ENCODE measurements around the gene SLC22A9.

SLC22A9 gene

GRCh38 chr11:63362196-63362793, 7.3 kb upstream of the SLC22A9 start:
- TF ChIP-seq CTCF (IDR thresholded peaks at IDR 0.05; ENCODE audit: low read depth, low read length), result no peak
- H3K9me3 ChIP-seq (ENCODE audit: severe bottlenecking), result no peaks in the 10 kb centered on the region
- DNase-seq, result no peak
- no peaks in the 10 kb centered on the region for H3K27me3 ChIP-seq (ENCODE audit: insufficient read depth, low read depth, severe bottlenecking)
- H3K36me3 ChIP-seq, result no peaks in the 10 kb centered on the region
- no peak overlapping the region for H3K4me3 ChIP-seq (ENCODE audit: low read depth, low read length)
- H3K27ac ChIP-seq, result no peak overlapping the region

- H3K27ac ChIP-seq, result no peak overlapping the region
Measured at GRCh38 chr11:63369971-63370588, 495 bp downstream of the SLC22A9 start.

GRCh38 chr11:63371396-63371795, 1.8 kb downstream of the SLC22A9 start:
- Histone ChIP-seq H3K27me3 (ENCODE audit: insufficient read depth, low read depth, severe bottlenecking) (peaks cover 34% of the 10 kb centered on the region), H3K36me3 (no peaks in the 10 kb centered on the region), H3K4me3 (ENCODE audit: low read depth, low read length) (no peak overlapping the region), H3K9me3 (ENCODE audit: severe bottlenecking) (peaks cover 2% of the 10 kb centered on the region), H3K27ac (no peak overlapping the region)
- no peak for TF ChIP-seq CTCF (IDR thresholded peaks at IDR 0.05; ENCODE audit: low read depth, low read length)
- no peak for DNase-seq

More at GRCh38 chr11:63369971-63370588, 495 bp downstream of the SLC22A9 start:
- H3K27me3 ChIP-seq (ENCODE audit: insufficient read depth, low read depth, severe bottlenecking), result peaks cover 30% of the 10 kb centered on the region
- no peak for TF ChIP-seq CTCF (IDR thresholded peaks at IDR 0.05; ENCODE audit: low read depth, low read length)
- DNase-seq, result no peak
- H3K9me3 ChIP-seq (ENCODE audit: severe bottlenecking), result peaks cover 2% of the 10 kb centered on the region
- H3K36me3 ChIP-seq, result no peaks in the 10 kb centered on the region
- no peak overlapping the region for H3K4me3 ChIP-seq (ENCODE audit: low read depth, low read length)

GRCh38 chr11:63375434-63375833, 5.8 kb downstream of the SLC22A9 start:
- TF ChIP-seq CTCF (IDR thresholded peaks at IDR 0.05; ENCODE audit: low read depth, low read length), result no peak
- no peak overlapping the region for H3K27ac ChIP-seq
- H3K4me3 ChIP-seq (ENCODE audit: low read depth, low read length), result no peak overlapping the region
- peaks cover 38% of the 10 kb centered on the region for H3K27me3 ChIP-seq (ENCODE audit: insufficient read depth, low read depth, severe bottlenecking)
- H3K9me3 ChIP-seq (ENCODE audit: severe bottlenecking), result no peaks in the 10 kb centered on the region
- H3K36me3 ChIP-seq, result no peaks in the 10 kb centered on the region
- no peak for DNase-seq

GRCh38 chr11:63380130-63380529, 10.5 kb downstream of the SLC22A9 start:
- no peak overlapping the region for H3K4me3 ChIP-seq (ENCODE audit: low read depth, low read length)
- DNase-seq, result no peak
- peaks cover 55% of the 10 kb centered on the region for H3K27me3 ChIP-seq (ENCODE audit: insufficient read depth, low read depth, severe bottlenecking)
- no peaks in the 10 kb centered on the region for H3K9me3 ChIP-seq (ENCODE audit: severe bottlenecking)
- no peak for TF ChIP-seq CTCF (IDR thresholded peaks at IDR 0.05; ENCODE audit: low read depth, low read length)
- no peak overlapping the region for H3K27ac ChIP-seq
- no peaks in the 10 kb centered on the region for H3K36me3 ChIP-seq

GRCh38 chr11:63395697-63396096, 26.1 kb downstream of the SLC22A9 start:
- H3K9me3 ChIP-seq (ENCODE audit: severe bottlenecking), result no peaks in the 10 kb centered on the region
- no peak for DNase-seq
- no peaks in the 10 kb centered on the region for H3K36me3 ChIP-seq
- H3K27ac ChIP-seq, result no peak overlapping the region
- H3K27me3 ChIP-seq (ENCODE audit: insufficient read depth, low read depth, severe bottlenecking), result peaks cover 47% of the 10 kb centered on the region
- no peak overlapping the region for H3K4me3 ChIP-seq (ENCODE audit: low read depth, low read length)
- no peak for TF ChIP-seq CTCF (IDR thresholded peaks at IDR 0.05; ENCODE audit: low read depth, low read length)
